ENCODE measurements around the gene RNU4-1.
"Not testable (repeated sequence)": the region's sequence is repeated elsewhere in the genome, so short reads cannot be mapped to it uniquely, and the experiment has no call there.

RNU4-1 gene

DNA sequence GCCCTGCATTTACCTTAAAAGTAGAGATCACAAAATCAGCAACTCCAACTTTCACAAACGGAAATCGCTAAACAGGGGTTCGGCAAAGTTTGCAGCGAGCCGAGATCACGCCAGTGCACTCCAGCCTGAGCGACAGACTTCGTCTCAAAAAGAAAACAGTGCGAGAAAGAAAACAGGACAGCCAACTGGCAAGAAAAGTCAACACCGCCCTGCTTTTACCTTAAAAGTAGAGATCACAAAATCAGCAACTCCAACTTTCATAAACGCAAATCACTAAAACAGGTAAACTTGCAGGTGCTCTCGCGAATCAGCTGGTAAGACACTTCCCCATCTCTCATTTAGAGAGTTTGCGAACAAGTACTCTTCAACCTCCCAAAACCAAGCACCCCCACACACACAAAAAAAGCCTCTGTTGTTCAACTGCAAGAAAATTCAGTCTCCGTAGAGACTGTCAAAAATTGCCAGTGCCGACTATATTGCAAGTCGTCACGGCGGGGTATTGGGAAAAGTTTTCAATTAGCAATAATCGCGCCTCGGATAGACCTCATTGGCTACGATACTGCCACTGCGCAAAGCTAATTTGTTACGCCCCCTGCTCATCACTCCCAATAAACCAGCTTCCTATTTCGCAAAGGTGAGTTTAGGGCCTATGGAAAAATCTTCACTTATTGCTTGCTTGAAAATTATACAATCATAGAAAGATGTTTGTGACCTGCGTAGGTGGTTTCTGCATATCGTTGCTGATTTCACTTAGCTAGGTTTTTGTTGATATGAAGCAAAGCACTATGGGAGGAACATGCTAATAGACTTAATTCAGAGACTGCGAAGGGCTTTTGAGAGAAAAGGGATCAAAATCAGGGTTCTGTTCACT is at the start of gene RNU4-1:
Gene RNU4-1 (minus strand): TSS at position 577 of the 871 bp plus-strand sequence.
- DNase-seq = peak; percentile 67

DNA sequence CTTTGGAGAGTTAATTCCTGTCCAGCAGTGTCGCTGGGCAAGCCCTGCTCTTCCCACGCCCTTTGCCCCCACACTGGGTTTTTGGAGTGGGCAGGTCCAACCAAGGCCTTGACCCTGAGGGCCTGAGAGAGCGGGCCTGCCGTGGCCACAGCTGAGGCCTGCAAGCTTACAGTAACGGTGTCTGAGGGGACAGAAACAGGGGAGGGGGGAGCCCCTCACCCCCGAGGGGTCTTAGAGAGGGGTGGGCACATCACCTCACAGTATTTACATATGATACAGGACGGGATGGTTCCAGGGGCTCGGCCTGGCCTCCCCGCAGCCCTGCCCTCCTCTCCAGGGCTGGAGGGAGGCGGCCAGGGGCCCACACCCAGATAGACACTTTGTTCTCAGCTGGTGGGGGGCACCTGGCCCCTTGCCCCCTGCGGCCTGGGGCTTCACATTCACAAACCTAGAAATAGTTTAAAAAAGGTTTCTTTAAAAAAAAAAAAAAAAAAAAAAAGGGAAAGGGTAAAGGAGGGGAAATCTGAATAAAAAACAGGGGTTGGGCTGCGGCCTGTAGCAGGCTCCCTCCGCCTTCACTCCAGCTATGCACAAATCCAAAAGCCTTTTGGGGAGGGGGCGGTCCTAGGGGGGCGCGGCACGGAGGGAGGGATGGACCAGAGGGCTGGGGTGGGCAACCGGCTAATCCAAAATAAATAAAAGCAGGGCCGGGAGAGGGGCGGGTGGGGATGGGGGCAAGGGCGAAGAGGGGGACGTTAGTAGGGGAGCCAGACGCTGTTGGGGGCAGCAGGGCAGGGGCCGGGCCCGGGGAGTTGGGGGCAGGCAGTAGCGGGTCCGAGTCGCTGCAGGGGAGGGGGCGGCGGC is 49.4 kb upstream of the RNU4-1 start:
- DNase-seq = no peak

DNA sequence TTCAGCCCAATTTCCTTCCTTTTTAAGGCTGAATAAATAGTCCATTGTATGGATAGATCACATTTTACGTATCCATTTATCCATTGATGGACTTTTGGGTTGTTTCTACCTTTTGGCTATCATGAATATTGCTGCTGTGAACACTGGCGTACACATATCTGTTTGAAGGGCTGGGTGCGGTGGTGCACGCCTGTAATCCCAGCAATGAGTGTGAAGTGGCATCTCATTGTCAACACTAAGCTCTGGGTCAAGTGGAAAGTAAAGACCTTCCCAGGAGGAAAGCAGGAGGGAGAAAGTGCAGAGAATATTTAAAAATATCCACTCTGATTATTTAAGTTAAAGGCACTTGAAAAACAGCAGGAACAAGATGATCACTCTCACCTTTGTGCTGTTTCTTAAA is 46.2 kb upstream of the RNU4-1 start:
- no peak for DNase-seq

DNA sequence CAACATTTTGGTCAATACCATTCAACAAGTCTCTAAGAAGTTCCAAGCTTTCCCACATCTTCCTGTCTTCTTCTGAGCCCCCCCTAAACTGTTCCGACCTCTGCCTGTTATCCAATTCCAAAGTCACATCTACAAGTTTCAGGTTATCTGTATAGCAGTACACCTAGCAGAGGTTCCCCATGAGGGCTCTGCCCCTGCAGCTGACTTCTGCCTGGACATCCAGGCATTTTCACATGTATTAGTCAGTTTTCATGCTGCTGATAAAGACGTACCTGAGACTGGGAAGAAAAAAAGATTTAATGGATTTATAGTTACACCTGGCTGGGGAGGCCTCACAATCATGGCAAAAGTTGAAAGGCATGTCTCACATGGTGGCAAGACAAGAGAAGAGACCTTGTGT is 44.7 kb upstream of the RNU4-1 start:
- DNase-seq = no peak

DNA sequence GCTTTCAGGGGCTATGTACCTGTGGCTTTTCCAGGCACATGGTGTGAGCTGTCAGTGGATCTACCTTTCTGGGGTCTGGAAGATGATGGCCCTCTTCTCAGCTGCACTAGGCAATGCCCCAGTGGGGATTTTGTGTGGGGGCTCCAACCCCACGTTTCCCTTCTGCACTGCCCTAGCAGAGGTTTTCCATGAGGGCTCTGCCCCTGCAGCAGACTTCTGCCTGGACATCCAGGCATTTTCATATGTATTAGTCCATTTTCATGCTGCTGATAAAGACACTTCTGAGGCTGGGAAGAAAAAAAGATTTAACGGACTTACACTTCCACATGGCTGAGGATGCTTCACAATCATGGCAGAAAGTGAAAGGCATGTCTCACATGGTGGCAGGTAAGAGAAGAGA is 43.4 kb upstream of the RNU4-1 start:
- not testable (repeated sequence) for DNase-seq

DNA sequence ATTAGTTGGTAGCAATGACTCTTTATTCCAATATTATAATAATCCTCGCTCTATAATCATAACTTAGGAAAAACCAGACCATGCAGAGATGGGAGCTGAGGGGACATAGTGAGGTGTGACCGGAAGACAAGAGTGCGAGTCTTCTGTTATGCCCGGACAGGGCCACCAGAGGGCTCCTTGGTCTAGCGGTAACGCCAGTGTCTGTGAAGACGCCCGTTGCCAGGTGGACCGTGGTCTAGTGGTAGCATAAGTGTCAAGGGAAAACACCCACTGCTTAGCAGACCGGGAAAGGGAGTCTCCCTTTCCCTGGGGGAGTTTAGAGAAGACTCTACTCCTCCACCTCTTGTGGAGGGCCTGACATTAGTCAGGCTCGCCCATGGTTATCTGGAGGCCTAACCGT is 42.4 kb upstream of the RNU4-1 start:
- peak; percentile 7 for DNase-seq

DNA sequence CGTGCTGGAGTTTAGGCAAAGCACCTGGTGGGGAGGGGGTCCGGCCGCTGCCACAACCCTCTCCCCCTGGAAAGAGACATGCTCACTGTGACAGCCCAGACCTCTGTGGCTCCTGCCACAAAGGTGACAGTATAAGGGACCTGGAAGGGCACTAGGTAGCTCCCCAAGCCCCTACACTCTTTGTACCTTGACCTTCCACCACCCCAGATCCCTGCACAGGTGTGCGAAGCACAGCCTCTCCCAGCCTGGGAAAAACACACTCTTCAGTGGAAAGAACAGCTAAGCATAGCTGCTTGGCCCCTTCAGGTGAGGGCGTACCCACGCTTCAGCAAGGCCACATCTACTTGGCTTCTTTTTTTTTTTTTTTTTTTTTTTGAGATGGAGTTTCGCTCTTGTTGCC is 39.5 kb upstream of the RNU4-1 start:
- DNase-seq = no peak

DNA sequence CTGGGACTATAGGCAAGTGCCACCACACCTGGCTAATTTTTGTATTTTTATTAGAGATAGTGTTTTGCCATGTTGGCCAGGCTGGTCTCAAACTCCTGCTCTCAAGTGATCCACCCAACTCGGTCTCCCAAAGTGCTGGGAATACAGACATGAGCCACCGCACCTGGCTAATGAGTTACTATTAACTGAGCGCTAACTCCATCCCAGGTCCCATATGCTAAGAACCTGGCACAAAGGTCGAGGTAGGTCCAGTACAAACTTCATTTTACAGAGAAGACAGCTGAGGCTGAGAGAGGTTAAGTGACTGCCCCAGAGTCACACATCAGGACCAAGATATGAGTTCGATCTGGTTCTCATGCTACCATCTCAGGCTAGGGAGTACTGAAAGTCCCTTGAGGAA is 39.0 kb upstream of the RNU4-1 start:
- DNase-seq = no peak

DNA sequence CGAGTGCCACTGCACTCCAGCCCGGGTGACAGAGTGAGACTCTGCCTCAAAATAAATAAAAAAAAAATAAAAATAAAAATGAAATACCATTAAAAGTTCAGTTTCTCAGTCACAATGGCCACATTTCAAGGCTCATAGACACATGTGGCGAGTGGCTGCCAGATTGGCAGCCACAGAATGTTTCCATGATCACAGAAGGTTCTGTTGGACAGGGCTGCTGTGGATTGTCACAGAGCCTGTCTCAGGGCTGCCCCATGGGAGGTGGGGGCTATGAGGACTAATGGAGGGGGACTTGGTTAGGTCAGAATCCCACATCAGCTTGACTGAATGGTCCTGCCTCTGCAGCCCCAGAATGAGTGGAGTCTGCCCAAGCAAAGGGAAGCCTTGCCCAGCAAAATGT is 38.4 kb upstream of the RNU4-1 start:
- no peak for DNase-seq

DNA sequence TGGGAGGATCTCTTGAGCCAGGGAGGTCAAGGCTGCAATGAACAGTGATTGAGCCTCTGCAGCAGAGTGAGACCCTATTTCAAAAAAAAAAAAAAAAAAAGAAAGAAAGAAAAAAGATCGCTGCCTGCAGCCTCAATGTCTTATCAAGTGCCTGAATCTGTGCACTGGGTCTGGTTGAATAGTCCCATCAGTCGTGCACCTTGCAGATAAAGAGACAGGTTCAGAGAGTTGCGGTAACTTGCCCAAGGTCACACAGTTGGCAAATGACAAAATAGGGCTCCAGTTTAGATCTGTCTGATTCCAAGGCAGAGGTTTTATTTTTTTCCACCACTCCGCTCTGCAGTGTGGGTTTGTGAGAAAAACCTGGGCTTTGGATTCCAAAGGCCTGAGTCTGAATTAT is 35.2 kb upstream of the RNU4-1 start:
- DNase-seq = no peak

DNA sequence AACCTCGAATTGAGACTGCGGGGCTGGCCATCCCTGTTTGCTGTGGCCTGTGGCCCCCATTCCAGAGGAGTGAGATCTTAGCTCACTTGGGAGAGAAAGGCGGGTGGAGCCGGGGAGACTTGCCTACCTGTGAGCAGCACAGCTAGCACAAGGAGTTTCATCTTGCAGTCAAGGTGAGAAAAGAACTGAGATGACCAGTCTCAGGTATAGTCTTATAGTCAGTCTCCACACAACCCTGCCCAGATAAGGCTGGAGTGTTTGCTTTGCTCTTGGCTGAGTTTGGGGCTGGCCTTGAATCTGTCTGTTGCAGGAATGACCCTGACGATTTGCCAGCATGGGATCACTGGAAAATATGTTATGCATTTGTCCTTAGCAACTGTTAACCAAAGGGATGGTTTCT is 34.6 kb upstream of the RNU4-1 start, which contains the start of gene PLA2G1B:
Gene PLA2G1B (minus strand): TSS at position 187 of the 400 bp plus-strand sequence. CDS start 26 bp downstream, at position 161.
- DNase-seq = no peak

DNA sequence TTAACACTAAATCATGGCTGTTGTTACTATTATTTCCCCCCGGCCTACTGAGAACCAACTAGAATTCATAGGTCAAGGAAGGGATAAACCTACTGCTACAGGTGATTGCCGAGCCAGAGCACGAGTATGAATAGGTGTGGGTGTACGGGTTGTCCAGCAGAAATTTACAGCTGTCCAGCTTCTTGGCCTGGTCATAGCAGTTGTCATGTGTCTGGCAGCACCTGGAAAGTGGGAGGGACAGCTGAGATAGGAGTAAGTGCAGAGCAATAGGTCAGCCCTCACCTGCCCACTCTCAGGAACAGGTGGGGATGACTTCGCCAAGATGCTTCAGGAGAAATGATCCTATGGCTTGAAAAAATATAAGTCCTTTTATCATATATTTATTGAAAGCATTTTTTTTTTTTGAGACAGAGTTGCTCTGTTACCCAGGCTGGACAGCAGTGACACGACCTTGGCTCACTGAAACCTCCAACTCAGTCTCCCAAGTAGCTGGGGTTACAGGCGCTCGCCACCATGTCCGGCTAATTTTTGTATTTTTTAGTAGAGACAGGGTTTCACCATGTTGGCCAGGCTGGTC is 31.9 kb upstream of the RNU4-1 start:
- no peak for DNase-seq

DNA sequence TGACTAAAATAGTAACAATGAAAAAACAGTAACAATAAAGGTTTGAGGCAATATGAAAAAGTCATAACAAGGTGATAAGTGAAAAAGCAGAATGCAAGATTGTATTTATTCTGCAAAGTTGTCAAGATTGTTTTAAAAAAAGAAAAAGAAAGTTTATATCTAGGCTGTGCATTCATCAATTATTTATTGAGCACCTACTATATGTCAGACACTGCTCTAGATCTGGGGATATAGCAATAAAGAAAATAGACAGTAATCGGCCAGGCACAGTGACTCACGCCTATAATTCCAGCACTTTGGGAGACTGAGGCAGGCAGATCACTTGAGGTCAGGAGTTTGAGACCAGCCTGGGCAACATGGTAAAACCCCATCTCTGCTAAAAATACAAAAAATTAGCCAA is 30.7 kb upstream of the RNU4-1 start:
- DNase-seq = no peak

DNA sequence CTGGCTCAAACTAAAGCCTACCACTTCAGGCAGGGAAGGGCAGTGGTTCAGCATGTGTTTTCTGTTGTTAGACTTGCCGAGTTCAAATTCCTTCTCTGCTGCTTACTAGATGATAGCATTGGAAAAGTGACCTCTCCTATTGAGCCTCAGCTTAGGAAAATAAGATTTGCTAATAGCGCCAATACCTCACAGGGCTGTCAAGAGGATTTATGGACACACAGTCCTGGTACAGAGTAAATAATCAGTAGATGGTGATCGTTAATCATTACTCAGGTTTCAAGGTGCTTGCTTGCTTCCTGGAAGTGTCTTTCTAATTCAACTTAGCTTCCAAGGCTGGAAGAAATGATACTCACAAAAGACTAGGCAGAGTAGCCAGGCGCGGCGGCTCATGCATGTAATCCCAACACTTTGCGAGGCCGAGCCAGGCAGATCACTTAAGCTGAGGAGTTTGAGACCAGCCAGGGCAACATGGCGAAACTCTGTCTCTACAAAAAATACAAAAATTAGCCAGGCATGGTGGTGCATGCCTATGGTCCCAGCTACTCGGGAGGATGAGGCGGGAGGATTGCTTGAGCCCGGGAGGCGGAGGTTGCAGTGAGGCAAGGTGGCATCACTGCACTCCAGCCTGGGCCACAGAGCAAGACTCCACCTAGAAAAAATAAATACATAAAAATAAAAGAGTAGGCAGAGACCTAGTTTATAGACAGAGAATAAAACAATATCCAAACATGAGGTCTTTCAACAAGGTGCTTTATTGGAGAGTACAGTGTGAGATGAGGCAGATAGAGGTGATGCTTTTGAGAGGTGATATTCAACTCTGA is 28.6 kb upstream of the RNU4-1 start:
- DNase-seq = no peak

DNA sequence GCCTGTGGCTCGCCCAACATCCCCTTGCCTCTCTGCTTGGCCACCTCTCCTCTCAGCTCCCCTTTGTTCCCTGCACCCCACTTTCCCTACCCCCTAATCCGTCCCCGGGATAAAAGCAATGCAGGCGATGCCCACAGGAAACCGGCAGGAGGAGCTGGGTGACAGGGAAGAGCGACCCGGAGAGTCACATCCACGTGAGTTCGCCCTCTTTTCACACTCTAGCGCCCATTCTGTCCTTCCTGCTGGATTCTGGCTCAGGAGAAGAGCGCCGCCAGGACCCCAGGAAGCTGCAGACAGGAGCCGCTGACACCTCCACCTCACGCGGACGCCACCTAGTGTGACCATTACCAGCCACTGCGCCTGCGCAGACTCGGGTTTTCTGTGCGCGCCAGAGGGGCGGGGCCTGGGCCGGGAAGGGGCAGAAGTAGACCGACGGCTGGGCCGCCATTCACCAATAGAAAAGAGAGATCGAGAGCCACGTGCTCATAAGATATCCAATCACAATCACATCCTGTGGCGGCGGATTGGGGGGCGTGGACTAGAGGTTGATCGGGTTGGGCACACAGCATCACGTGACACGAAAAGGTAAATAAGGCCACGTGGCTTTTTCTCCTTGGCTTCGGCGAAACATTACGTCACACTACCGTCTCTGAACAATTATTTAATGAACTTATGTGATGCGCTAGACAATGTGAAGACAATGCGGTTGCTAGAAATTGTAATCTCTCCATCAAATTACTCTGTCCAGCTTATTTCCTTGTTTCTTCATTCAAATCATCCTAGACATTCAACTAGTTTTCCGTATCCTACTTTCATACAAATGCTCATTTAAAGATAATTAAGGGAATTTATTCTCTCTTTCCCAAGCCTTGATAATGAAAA is 24.4 kb upstream of the RNU4-1 start:
- peak; percentile 100 for DNase-seq

DNA sequence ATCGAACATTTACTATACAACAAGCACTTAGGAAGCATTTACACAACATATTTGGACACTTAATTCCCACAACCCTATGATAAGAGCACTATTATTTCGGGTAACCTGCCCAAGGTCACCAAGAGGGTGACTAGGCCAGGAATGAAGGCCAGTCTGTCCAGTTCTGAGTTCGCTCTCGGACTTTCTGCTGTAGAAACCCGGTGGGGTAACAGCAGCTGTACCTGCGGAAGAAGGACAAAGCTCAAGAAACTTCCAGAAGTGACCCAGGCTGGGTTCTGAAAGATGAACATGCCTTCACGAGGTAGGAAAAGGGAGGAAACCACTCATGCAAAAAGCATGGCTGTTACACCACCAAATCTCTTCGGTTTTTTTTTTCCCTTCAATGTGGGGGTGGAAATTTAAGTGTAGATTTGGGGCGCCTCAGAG is 23.8 kb upstream of the RNU4-1 start:
- DNase-seq = no peak

DNA sequence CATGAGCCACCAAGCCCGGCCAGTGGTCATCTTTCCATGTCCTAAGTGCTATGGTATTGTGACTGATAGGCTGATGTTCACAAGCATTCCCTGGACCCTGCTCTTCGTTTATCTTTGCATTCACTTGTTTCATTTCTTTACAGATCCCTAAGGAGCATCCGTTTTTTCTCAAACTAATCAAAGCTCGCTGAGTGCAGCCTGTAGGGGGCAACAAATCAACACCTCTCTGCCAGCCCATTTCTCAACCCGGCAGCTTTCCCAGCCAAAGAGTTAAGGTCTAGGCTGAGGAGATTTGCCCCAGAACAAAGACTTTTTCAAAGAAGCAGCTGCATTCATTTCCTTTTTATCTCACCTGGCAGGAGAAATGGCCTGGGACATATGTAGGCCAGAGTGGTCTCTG is 21.2 kb upstream of the RNU4-1 start:
- DNase-seq = no peak

DNA sequence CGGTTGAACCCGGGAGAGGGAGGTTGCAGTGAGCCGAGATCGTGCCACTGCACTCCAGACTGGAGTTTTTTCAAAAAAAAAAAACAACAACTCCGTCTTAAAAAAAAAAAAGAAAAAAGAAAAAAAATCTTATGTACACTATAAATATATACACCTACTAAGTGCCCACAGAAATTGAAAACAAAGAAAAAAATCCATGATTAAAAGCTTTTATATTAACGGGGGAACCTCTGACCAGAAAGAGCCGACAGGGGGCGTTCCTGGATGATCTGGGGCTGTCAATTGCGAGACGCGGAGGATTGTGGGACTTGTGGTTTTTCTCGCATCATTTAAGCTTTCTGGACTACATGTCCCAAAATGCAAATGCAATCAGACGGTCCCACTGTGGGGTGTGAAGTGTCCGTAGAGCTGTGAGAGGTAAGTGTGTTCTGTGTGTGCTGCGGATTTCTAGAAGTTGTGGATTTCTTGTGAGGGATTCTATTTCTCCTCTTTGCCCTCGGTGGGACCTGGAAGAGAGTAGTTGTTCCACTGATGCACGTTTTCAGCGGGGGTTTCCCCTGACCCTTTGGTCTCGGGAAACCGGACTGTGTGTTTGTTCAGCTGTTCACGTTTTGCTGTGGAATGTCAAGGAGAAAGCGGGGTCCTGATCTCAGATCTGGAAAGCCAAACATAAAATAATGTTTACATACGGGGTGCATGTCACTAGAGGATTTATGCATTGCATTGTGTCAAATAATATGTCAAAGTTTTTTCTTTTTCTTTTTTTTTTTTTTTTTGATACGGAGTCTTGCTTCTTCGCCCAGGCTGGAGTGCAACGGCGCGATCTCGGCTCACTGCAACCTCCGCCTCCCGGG is 9.2 kb upstream of the RNU4-1 start, which contains the start of gene SIRT4:
Gene SIRT4 (plus strand): TSS at position 360 of the 854 bp plus-strand sequence. CDS start 1,241 bp downstream, outside the sequence.
- peak; percentile 86 for DNase-seq

DNA sequence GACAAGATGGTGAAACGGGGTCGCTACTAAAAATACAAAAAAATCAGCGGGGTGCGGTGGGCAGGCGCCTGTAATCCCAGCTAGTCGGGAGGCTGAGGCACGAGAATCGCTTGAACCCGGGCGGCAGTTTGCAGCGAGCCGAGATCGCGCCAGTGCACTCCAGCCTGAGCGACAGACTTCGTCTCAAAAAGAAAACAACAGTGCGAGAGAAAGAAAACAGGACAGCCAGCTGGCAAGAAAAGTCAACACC is 701 bp downstream of the RNU4-1 start:
- peak; percentile 17 for DNase-seq

DNA sequence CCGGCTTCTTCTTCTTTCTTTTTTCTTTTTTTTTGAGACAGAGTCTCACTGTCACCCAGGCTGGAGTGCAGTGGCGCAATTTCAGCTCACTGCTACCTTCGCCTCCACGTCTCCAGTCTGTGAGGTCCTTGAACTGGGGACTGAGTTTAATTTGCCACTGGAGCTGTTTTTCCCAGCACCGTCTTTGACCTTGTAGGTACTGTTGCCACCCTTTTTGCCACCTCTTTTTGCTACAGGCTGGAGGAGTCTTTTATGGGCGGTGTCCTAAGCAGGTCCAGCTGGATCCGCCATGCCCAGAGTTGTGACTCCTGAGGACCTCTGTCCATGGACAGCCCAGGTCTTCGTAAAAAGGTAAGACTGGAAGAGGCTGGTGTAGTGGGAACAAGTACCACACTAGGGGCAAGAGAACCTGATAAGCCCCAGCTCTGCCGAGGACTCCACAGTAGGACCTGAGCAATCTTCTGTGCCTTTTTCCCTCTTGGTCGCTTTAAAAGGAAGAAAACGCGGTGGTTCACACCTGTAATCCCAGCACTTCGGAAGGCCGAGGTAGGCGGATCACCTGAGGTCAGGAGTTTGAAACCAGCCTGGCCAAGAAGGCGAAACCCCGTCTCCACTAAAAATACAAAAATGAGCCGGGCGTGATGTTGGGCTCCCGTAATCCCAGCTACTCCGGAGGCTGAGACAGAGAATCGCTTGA is 2.3 kb downstream of the RNU4-1 start:
- no peak for DNase-seq

Measured in activated T-cell treated with anti-CD3 and anti-CD28 coated beads for 4 hours (primary cell).